ENCODE data around the gene GARIN5A.
A peak's percentile ranks its signal among the peaks of the same experiment; 100 is the strongest.

GARIN5A gene

DNA sequence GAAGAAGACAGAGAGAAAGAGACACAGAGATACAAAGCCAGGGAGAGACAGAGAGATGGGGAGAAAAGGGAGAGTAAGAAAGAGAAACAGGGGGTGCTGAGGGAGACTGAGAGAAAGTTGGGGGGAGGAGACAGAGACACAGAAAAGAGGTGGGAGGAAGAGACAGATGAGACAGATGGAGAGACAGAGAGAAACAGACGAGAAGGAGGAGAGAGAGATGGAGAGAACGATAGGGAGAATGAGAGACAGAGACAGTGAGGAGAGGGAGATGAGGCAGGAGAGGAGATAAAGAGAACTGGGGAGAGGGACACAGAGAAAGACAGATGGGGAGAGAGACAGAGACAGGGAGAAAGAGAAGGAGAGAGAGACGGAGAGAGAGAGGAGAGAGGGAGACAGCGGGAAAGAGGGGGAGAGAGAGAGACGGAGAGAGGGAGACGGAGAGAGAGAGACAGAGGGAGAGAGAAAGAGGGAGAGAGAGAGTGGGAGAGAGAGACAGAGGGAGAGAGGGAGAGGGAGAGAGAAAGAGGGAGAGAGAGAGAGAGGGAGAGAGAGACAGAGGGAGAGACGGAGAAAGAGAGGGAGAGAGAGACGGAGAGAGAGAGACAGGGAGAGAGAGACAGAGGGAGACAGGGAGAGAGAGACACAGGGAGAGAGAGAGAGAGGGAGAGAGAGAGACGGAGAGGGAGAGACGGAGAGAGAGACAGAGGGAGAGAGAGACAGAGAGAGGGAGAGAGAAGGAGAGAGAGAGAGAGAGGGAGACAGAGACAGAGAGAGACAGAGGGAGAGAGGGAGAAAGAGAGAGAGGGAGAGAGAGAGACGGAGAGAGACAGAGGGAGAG lies 21.8 kb upstream of the GARIN5A start:
- no peaks in the 10 kb centered on the region for H3K4me1 Mint-ChIP-seq (ENCODE audit: low read depth)
- no peaks in the 10 kb centered on the region for H3K36me3 Mint-ChIP-seq
- H3K27ac Mint-ChIP-seq: no peak overlapping the region
- no peak overlapping the region for H3K4me3 Mint-ChIP-seq
- no peaks in the 10 kb centered on the region for H3K27me3 Mint-ChIP-seq
- H3K9me3 Mint-ChIP-seq (ENCODE audit: low read depth): no peaks in the 10 kb centered on the region

DNA sequence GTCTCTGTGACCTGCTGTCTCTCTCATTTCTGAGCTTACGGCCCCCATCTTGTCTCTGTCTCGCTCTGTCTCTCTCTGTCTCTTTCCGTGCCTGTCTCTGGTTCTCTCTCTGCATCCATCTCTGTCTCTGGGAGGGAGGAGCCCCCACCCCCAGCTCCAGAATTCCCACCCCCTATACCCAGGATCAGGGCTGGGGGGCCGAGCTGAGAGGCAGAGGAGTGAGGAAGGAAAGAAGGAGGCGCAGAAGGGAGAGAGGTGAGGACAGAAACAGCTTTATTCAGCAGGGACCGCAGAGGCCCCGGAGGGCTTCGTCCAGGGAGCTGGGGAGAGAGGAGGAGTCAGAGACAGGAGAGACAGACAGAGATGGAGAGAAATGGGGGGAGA lies 20.4 kb upstream of the GARIN5A start:
- Mint-ChIP-seq H3K27ac (no peak overlapping the region), H3K36me3 (no peaks in the 10 kb centered on the region), H3K9me3 (ENCODE audit: low read depth) (no peaks in the 10 kb centered on the region), H3K4me1 (ENCODE audit: low read depth) (peaks cover 5% of the 10 kb centered on the region), H3K27me3 (no peaks in the 10 kb centered on the region), H3K4me3 (no peak overlapping the region)

DNA sequence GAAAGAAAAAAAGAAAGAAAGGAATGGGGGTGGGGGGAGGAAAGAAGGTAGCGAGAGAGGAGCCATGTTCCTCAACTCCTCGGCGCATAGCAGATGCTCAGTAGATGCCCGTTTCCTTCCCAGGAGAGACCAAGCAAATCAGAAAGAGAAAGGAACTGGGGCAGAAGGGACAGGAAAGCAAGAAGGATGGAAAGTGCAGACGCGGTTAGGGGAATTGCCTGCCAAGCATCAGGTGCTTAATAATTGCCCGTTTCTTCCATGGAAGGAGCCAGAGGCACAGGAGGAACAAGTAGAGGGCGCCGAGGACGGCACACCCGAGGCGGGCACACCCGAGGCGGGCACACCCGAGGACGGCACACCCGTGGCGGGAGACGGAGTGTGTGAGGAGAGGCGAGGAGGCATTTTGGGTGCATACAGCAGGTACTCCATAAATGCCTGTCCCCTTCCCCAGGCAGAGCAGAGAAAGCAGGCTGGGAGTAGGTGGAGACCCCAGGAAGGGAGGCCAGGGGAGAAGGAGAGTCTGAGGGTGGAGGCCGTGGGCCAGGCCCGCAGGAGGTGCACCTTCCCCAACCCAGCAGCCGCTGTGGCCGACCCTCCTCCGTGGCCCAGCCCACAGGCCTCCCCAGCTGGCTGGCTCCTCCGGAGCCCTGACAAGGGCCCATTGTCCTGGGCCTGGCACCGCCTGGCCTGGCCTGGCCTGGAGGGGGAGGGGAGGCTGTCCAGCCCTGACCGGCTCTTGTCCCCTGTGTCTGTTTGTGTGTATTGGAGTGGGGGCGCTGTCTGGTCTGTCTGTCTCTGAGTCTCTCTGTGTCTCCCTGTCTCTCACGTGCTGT lies 19.8 kb upstream of the GARIN5A start:
- Mint-ChIP-seq H3K27me3 (no peaks in the 10 kb centered on the region), H3K9me3 (ENCODE audit: low read depth) (no peaks in the 10 kb centered on the region), H3K4me1 (ENCODE audit: low read depth) (peaks cover 11% of the 10 kb centered on the region), H3K36me3 (no peaks in the 10 kb centered on the region), H3K4me3 (no peak overlapping the region), H3K27ac (no peak overlapping the region)

DNA sequence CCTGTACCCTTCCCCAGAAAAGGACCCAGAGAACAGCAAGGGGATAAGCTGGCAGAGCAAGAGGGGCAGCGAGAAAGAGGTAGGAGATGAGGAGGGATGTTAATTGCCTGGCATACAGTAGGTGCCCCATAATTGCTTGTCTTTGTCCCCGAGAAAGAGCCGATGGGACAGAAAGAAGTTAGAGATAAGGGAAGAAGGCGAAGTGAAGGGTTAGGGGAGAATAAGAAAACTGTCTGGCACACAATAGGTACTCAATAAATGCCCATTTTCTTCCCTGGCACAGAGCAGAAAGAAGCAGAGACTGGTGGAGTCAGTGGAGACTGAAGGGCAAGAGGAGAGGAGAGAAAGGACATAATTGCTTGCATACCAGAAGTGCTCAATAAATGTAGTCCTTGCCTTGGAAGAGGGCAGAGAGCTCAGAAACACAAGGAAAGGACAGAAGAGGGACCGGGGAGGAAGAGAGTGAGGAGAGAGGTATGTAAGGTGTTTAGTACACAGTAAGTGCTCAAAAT lies 18.4 kb upstream of the GARIN5A start:
- Mint-ChIP-seq H3K4me3 (no peak overlapping the region), H3K27ac (no peak overlapping the region), H3K27me3 (no peaks in the 10 kb centered on the region), H3K9me3 (ENCODE audit: low read depth) (no peaks in the 10 kb centered on the region), H3K4me1 (ENCODE audit: low read depth) (peaks cover 22% of the 10 kb centered on the region), H3K36me3 (no peaks in the 10 kb centered on the region)

DNA sequence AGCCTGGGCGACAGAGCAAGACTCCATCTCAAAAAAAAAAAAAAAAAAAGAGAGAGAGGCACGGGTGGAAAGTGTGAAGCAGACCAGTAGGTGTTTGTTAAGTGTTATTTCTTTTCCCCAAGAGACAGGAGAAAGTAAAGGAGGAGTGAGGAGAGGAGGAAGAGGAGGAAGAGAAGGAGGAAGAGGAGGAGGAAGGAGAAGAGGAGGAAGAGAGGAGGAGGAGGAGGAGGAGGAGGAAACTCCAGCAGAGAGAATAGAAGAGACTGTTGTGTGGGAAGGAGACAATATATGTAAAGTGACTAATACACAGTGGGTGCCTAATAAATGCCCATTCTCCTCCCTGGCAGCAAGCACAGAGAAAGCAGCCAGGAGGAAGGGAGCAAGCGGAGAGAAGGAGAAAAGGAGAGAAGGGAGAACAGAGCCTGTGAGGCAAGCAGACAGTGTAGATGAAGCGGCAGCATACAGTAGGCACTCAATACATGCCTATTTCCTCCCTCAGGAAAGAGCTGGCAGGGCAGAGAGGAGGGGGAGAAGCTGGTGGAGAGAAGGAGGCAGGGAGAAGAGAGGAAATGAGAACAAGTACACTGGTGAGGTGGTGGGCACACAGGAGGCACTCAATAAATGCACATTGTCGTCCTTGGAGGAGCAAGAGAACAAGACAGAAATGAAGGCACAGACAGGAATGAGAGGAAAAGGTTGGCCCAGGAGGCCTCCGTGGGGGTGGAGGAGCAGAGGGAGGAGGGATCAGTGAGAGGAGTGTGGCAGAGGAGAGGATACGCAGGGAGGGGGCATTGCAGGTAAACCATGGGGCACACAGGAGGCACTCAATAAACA lies 17.8 kb upstream of the GARIN5A start:
- Mint-ChIP-seq H3K36me3 (no peaks in the 10 kb centered on the region), H3K27ac (no peak overlapping the region), H3K4me3 (no peak overlapping the region), H3K4me1 (ENCODE audit: low read depth) (peaks cover 22% of the 10 kb centered on the region), H3K9me3 (ENCODE audit: low read depth) (no peaks in the 10 kb centered on the region), H3K27me3 (no peaks in the 10 kb centered on the region)

DNA sequence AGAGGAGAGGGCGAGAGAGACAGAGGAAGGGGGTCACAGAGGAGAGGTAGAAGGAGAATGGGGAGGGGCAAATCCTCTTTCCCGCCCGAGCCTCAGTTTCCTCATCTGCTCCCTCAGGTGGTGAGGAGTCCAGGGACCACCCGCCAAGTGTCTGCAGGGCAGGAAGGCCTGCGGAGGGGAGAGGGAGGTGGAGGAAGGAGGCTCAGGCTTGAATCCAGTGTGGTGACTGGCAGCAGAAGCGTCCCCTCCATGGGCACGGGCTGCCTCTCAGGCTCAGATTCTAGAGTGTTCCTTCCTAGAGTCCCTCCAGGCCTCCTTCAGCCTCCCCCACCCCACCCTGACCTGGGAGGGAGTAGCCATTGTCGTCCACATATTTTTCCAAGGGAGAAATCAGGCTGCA lies 16.5 kb upstream of the GARIN5A start:
- no peaks in the 10 kb centered on the region for H3K9me3 Mint-ChIP-seq (ENCODE audit: low read depth)
- no peak overlapping the region for H3K27ac Mint-ChIP-seq
- peaks cover 25% of the 10 kb centered on the region for H3K4me1 Mint-ChIP-seq (ENCODE audit: low read depth)
- H3K4me3 Mint-ChIP-seq: no peak overlapping the region
- no peaks in the 10 kb centered on the region for H3K36me3 Mint-ChIP-seq
- no peaks in the 10 kb centered on the region for H3K27me3 Mint-ChIP-seq

DNA sequence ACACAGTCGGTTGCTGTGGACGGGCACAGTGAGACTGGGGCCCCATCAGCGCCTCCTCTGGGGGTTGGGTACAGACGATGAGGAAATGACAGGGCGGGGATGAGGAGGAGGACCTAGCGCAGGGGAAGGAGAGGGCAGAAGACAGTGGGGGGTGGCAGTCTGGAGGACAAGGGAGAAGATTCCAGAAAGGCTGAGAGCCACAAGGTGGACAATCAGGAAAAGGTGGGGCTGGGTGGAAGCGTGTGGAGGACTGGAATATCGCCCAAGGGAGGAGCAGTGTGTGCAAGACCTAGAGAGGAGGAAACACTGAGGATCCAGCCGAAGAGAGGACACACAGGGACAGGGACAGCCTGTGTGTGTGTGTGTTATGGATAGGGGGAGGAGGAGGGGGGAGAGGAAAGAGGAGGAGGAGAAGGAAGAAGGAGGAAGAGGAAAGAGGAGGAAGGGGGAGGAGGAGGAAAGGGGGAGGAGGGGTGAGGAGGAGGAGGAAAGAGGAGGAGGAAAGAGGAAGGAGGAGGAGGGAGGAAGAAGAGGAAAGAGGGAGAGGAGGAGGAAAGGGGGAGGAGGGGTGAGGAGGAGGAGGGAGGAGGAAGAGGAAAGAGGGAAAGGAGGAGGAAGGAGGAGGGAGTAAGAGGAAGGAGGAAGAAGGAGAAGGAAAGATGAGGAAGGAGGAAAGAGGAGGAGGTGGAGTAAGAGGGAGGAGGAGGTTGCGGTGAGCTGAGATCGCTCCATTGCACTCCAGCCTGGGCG lies 15.8 kb upstream of the GARIN5A start:
- H3K4me1 Mint-ChIP-seq (ENCODE audit: low read depth): peaks cover 28% of the 10 kb centered on the region
- H3K36me3 Mint-ChIP-seq: no peaks in the 10 kb centered on the region
- H3K27me3 Mint-ChIP-seq: no peaks in the 10 kb centered on the region
- peak overlapping the region; percentile 58 for H3K4me3 Mint-ChIP-seq
- H3K9me3 Mint-ChIP-seq (ENCODE audit: low read depth): no peaks in the 10 kb centered on the region
- peak overlapping the region; percentile 58 for H3K27ac Mint-ChIP-seq

DNA sequence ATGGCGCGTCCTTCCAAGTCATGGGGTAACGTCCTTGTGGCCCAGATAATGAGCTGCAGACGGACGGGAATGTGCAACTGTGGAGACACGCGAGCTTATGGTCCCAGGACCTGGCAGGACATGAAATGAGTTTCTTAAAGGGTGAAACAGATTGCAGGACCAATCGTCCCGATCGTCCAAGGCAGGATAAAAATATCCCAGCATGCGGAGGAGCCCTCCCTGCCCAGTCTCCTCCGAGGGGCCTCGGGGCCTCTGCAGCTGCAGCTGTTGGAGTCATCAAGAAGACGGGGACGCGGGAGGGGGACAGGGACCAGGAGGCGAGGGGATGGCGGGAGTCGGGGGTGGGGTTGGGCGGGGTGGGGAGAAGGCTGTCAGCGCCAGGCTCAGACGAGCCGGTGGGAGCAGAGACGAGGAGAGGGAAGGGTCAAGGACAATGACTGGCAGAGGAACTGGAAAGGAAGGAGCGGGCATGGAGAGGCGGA lies 14.4 kb upstream of the GARIN5A start:
- Mint-ChIP-seq H3K27me3 (no peaks in the 10 kb centered on the region), H3K4me3 (no peak overlapping the region), H3K36me3 (peaks cover 4% of the 10 kb centered on the region), H3K4me1 (ENCODE audit: low read depth) (peaks cover 28% of the 10 kb centered on the region), H3K27ac (no peak overlapping the region), H3K9me3 (ENCODE audit: low read depth) (no peaks in the 10 kb centered on the region)

DNA sequence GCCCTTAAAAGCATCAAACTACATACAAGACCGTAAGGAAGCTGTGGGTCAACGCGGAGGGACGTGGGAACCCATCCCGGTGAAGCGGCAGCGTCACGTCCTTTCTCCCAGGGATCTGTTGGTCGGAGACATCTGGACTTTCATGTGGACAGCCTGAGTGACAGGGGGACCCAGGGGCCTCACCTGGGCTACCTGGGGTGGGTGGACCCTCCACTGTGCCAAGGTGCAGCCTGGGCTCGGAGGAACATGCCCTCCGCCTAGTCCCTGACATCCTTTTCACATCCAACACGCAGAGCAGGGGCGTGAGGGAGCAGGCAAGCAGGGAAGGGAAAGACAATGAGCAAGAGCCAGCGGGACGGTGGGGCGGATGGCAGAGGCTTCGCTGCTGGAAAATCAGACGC lies 13.8 kb upstream of the GARIN5A start:
- no peaks in the 10 kb centered on the region for H3K9me3 Mint-ChIP-seq (ENCODE audit: low read depth)
- no peak overlapping the region for H3K27ac Mint-ChIP-seq
- peaks cover 4% of the 10 kb centered on the region for H3K36me3 Mint-ChIP-seq
- no peak overlapping the region for H3K4me3 Mint-ChIP-seq
- H3K27me3 Mint-ChIP-seq: no peaks in the 10 kb centered on the region
- H3K4me1 Mint-ChIP-seq (ENCODE audit: low read depth): peaks cover 28% of the 10 kb centered on the region

DNA sequence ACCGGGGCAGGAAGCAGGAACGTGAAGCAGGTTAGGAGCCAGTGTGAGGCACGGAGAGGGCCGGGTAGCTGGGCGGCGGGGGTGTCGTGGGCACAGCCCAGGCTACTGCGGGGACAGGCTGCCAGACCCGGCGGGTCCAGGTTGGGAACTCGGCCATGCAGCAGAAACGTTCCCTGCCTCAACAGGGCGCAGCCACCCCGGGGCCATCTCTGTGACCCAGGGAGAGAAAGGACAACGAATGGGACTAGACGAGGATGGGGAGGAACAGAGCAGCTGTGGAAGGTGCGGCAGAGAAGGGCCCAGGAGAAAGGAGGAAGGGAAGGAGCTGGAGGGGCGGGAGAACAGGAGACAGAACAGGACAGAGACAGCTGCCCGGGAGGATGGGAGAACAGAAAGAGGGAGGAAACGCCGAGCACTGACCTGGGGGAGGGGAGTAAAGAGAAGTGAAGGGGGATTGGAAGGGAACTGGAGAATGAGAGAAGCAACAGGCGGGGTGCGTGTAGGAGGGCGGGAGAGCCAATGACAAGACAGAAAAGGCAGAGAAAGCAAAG lies 12.9 kb upstream of the GARIN5A start:
- Mint-ChIP-seq H3K27ac (no peak overlapping the region), H3K4me1 (ENCODE audit: low read depth) (peaks cover 28% of the 10 kb centered on the region), H3K4me3 (no peak overlapping the region), H3K36me3 (peaks cover 4% of the 10 kb centered on the region), H3K27me3 (no peaks in the 10 kb centered on the region), H3K9me3 (ENCODE audit: low read depth) (no peaks in the 10 kb centered on the region)

DNA sequence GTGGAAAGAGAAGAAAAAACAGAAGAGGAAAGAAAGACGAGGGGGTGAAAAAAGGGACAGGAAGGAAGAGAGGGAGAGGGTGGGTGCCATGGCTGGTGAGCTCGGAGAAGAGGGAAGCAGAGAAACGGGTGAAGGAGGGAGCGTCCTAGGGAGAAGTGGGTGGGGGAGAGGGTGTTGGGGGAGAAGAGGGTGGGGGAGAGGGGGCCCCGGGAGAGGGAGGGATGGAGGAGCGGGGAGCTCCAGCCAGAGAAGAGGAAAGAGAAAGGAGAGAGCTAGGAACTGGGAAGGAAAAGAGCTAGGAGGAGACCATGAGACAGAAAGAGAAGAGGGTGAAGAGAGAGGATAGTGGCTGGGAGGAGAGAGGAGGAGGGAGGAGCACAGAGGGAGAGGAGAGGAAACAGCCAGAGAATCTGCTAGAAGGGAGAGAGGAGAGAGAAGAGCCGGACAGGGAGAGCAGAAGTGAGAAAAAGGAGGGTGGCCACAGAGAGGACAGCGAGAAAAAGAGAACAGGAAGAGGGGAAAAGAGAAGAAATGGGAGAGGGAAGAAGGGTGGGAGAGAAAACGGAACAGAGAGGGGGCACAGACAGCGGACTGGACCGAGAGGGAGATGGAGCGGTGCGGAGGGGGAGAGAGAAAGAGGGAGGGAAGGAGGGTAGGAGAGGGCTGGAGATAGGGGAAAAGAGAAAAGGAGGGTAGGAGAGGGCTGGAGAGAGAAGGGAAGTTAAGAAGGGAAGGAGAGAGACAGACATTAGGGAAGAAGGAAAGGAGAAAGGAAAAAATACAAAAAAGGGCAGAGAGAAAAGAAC lies 11.9 kb upstream of the GARIN5A start:
- no peak overlapping the region for H3K4me3 Mint-ChIP-seq
- no peaks in the 10 kb centered on the region for H3K27me3 Mint-ChIP-seq
- peaks cover 4% of the 10 kb centered on the region for H3K36me3 Mint-ChIP-seq
- H3K4me1 Mint-ChIP-seq (ENCODE audit: low read depth): peaks cover 28% of the 10 kb centered on the region
- H3K9me3 Mint-ChIP-seq (ENCODE audit: low read depth): no peaks in the 10 kb centered on the region
- H3K27ac Mint-ChIP-seq: no peak overlapping the region

DNA sequence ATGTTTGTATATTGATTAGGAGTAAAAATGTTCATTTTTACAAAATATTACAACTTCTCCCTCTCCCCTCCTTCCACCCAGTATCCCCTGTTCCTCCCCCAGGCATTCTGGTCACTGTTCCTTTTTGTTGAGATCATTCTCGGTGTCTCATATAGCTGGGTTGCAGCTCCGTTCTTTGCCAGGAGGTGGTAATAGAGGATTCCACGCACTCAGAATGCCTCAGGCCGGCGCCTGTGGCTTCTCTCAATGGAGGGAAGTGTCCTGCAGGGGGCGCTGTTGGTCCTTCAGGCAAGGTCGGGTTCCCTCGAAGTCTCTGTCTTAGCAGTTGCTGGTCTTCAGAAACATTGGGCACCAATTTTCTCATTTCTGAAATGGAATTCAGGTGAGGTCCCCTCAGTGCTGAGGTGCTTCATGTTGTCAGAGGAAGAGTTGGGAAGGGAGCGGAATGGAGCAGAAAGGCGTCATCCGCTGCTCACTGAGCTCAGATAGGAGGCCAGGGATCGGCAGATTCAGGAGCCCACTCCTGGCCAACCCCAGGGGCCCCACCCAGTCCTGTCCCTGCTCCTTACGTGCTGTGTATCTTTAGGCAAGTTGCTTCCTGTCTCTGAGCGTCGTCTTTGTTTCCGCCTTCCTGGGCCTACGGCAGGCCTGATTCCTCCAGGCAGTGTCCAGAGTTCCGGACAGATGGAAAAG lies 10.3 kb upstream of the GARIN5A start:
- H3K27me3 Mint-ChIP-seq: no peaks in the 10 kb centered on the region
- H3K4me3 Mint-ChIP-seq: no peak overlapping the region
- peaks cover 7% of the 10 kb centered on the region for H3K36me3 Mint-ChIP-seq
- H3K27ac Mint-ChIP-seq: no peak overlapping the region
- no peaks in the 10 kb centered on the region for H3K9me3 Mint-ChIP-seq (ENCODE audit: low read depth)
- peaks cover 22% of the 10 kb centered on the region for H3K4me1 Mint-ChIP-seq (ENCODE audit: low read depth)

Data from activated naive CD8-positive, alpha-beta T cell (primary cell).